Loucy (cell line): ENCODE data around the gene RPS8.
"Not testable (repeated sequence)": the region's sequence is repeated elsewhere in the genome, so short reads cannot be mapped to it uniquely, and the experiment has no call there.

Experiments
- H2AFZ ChIP-seq: fragments of 200-600 bp; sonication (generic); 2 replicates; pipeline ENCODE4 v1.6.0; 2016; ENCODE audit warnings: antibody characterized with exemption, mild to moderate bottlenecking, low read length, moderate library complexity
- H3F3A ChIP-seq: fragments of 200-600 bp; 2 replicates; pipeline ENCODE4 v1.6.0; 2016; ENCODE audit warnings: antibody characterized with exemption, low read depth, mild to moderate bottlenecking
- H3K27me3 ChIP-seq: fragments of 200-600 bp; sonication (generic); 2 replicates; pipeline ENCODE4 v1.6.1; 2014; ENCODE audit warnings: low read length, mild to moderate bottlenecking; ENCODE audit not compliant: insufficient read depth, poor library complexity, severe bottlenecking
- H3K36me3 ChIP-seq: fragments of 200-600 bp; sonication (generic); 2 replicates; pipeline ENCODE4 v1.6.1; 2016; ENCODE audit warnings: low read length; ENCODE audit not compliant: insufficient read depth
- H3K4me1 ChIP-seq: fragments of 200-600 bp; sonication (generic); 2 replicates; pipeline ENCODE4 v1.5.1; 2014; ENCODE audit warnings: low read length, mild to moderate bottlenecking; ENCODE audit not compliant: insufficient read depth, poor library complexity, severe bottlenecking
- H3K4me2 ChIP-seq: fragments of 200-600 bp; sonication (generic); 2 replicates; pipeline ENCODE4 v1.6.0; 2014; ENCODE audit warnings: antibody characterized with exemption, low read length, low read depth, mild to moderate bottlenecking; ENCODE audit not compliant: poor library complexity, severe bottlenecking
- H3K4me3 ChIP-seq: fragments of 200-600 bp; sonication (generic); 2 replicates; pipeline ENCODE4 v1.5.1; 2014; ENCODE audit warnings: low read length, mild to moderate bottlenecking, mixed read lengths; ENCODE audit not compliant: poor library complexity, severe bottlenecking
- H3K79me2 ChIP-seq: fragments of 200-600 bp; sonication (generic); 2 replicates; pipeline ENCODE4 v1.6.1; 2014; ENCODE audit warnings: low read length; ENCODE audit not compliant: insufficient read depth
- H3K9ac ChIP-seq: fragments of 200-600 bp; sonication (generic); 2 replicates; pipeline ENCODE4 v1.6.0; 2014; ENCODE audit warnings: mild to moderate bottlenecking, low read depth, low read length, moderate library complexity; ENCODE audit not compliant: poor library complexity, severe bottlenecking
- H3K9me2 ChIP-seq: fragments of 200-600 bp; sonication (generic); replicated peaks from 2 replicates; pipeline ENCODE4 v1.6.1; 2016; ENCODE audit warnings: low read depth, low read length, mixed read lengths
- H3K9me3 ChIP-seq: fragments of 200-600 bp; sonication (generic); 2 replicates; pipeline ENCODE4 v1.6.1; 2014; ENCODE audit warnings: mild to moderate bottlenecking, antibody characterized with exemption, low read length, low read depth; ENCODE audit not compliant: insufficient read depth
- H4K20me1 ChIP-seq: fragments of 200-600 bp; sonication (generic); 2 replicates; pipeline ENCODE4 v1.6.0; 2014; ENCODE audit warnings: antibody characterized with exemption, low read length, mild to moderate bottlenecking; ENCODE audit not compliant: insufficient read depth, poor library complexity, severe bottlenecking
- CTCF ChIP-seq: fragments of 200-600 bp; sonication (generic); conservative IDR thresholded peaks from 2 replicates; pipeline ENCODE4 v1.5.1; 2014; ENCODE audit warnings: mild to moderate bottlenecking, antibody characterized with exemption, low read length
- EZH2phosphoT487 ChIP-seq: fragments of 200-600 bp; IDR thresholded peaks from 2 replicates; pipeline ENCODE4 v1.6.1; 2018; ENCODE audit warnings: antibody characterized with exemption, mild to moderate bottlenecking, moderate library complexity, borderline replicate concordance

Gene RPS8

DNA sequence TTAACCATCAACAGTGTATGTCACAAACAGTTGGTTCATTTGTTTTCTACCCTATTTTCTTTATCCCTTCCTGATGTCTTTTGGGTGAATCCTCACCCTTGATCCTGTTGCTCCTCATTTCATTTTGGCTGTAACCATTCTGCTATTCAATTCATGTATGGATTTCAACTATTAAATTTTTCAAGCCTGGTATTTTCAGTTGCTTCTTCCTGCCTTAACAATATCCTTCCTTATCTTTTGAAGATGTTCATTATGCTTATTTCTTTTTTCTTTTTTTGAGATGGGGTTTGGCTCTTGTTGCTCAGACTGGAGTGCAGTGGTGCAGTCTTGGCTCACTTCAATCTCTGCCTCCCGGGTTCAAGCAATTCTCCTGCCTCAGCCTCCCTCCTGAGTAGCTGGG, 41.6 kb upstream of the RPS8 start:
- Histone ChIP-seq H3K4me2 (peak overlapping the region; percentile 25), H3F3A (peaks cover 13% of the 10 kb centered on the region), H3K27me3 (no peaks in the 10 kb centered on the region), H3K4me3 (no peak overlapping the region), H3K4me1 (peaks cover 20% of the 10 kb centered on the region), H3K9me2 (no peaks in the 10 kb centered on the region), H3K36me3 (no peaks in the 10 kb centered on the region), H3K79me2 (no peaks in the 10 kb centered on the region), H4K20me1 (no peaks in the 10 kb centered on the region), H3K9ac (peak overlapping the region; percentile 8), H2AFZ (peak overlapping the region; percentile 82), H3K9me3 (no peaks in the 10 kb centered on the region)
- TF ChIP-seq EZH2phosphoT487 (no peak), CTCF (no peak)

GRCh38 chr1:44735992-44736391, 39.3 kb upstream of the RPS8 start:
- Histone ChIP-seq H3K79me2 (peaks cover 13% of the 10 kb centered on the region), H3K27me3 (no peaks in the 10 kb centered on the region), H3K4me2 (no peak overlapping the region), H3K4me1 (peaks cover 22% of the 10 kb centered on the region), H3K9me2 (no peaks in the 10 kb centered on the region), H2AFZ (no peak overlapping the region), H4K20me1 (peaks cover 5% of the 10 kb centered on the region), H3F3A (peaks cover under 1% of the 10 kb centered on the region; the same call in 1 of the 2 replicates), H3K36me3 (no peaks in the 10 kb centered on the region), H3K9me3 (no peaks in the 10 kb centered on the region), H3K9ac (no peak overlapping the region), H3K4me3 (no peak overlapping the region)
- no peak for TF ChIP-seq CTCF
- no peak for TF ChIP-seq EZH2phosphoT487

GRCh38 chr1:44738953-44739306, 36.4 kb upstream of the RPS8 start:
- peak overlapping the region; percentile 97 for H3K9ac ChIP-seq
- H3K79me2 ChIP-seq, result peaks cover 43% of the 10 kb centered on the region
- not testable (repeated sequence) for H3K27me3 ChIP-seq, H3K36me3 ChIP-seq, H3K9me3 ChIP-seq, H3K9me2 ChIP-seq, H3F3A ChIP-seq
- H4K20me1 ChIP-seq, result peaks cover 19% of the 10 kb centered on the region
- H3K4me2 ChIP-seq, result peak overlapping the region; percentile 73
- peaks cover 31% of the 10 kb centered on the region for H3K4me1 ChIP-seq
- peak overlapping the region; percentile 94 for H3K4me3 ChIP-seq
- peak overlapping the region; percentile 63; the same call in 1 of the 2 replicates for H2AFZ ChIP-seq
